Nephron progenitor cell (in vitro differentiated cells): Measurements from ENCODE around the gene GPR162.
"Not testable (repeated sequence)": the region's sequence is repeated elsewhere in the genome, so short reads cannot be mapped to it uniquely, and the experiment has no call there.

Experiments used
- DNase-seq: peaks from one replicate; pipeline ENCODE4 v3.0.0; 2021
- H3K27ac Mint-ChIP-seq: 2 replicates; pipeline ENCODE4 v1.8.0; 2021; ENCODE audit warnings: mild to moderate bottlenecking, moderate library complexity, mixed read lengths
- H3K27me3 Mint-ChIP-seq: 2 replicates; pipeline ENCODE4 v1.8.0; 2021; ENCODE audit warnings: mild to moderate bottlenecking, low read depth, mixed read lengths; ENCODE audit not compliant: poor library complexity
- H3K36me3 Mint-ChIP-seq: 2 replicates; pipeline ENCODE4 v1.8.0; 2021; ENCODE audit warnings: low read depth, mixed read lengths
- H3K4me1 Mint-ChIP-seq: 2 replicates; pipeline ENCODE4 v1.8.0; 2021; ENCODE audit warnings: mixed read lengths
- H3K4me3 Mint-ChIP-seq: 2 replicates; pipeline ENCODE4 v1.8.0; 2021; ENCODE audit warnings: mild to moderate bottlenecking, moderate library complexity, mixed read lengths
- H3K9me3 Mint-ChIP-seq: 2 replicates; pipeline ENCODE4 v1.8.0; 2021; ENCODE audit warnings: mild to moderate bottlenecking, moderate library complexity, mixed read lengths
- CTCF ChIP-seq: fragments of 200-600 bp; sonication (generic); IDR thresholded peaks from 2 replicates; pipeline ENCODE4 v1.5.0; 2021; ENCODE audit warnings: antibody characterized with exemption

The GPR162 gene

GRCh38 chr12:6866920-6867412 lies 45.3 kb downstream of the GPR162 start:
- no peak for DNase-seq
- H3K27me3 Mint-ChIP-seq: peaks cover 4% of the 10 kb centered on the region
- H3K27ac Mint-ChIP-seq: no peak overlapping the region
- H3K4me1 Mint-ChIP-seq: peaks cover 53% of the 10 kb centered on the region
- peak overlapping the region; percentile 88 for H3K4me3 Mint-ChIP-seq
- H3K36me3 Mint-ChIP-seq: peaks cover 62% of the 10 kb centered on the region
- no peaks in the 10 kb centered on the region for H3K9me3 Mint-ChIP-seq
- no peak for TF ChIP-seq CTCF

- no peaks in the 10 kb centered on the region for H3K9me3 Mint-ChIP-seq
- peaks cover 57% of the 10 kb centered on the region for H3K36me3 Mint-ChIP-seq
- DNase-seq: peak; percentile 91
- H3K4me1 Mint-ChIP-seq: peaks cover 58% of the 10 kb centered on the region
- peaks cover 4% of the 10 kb centered on the region for H3K27me3 Mint-ChIP-seq
- TF ChIP-seq CTCF: no peak
- peak within 1 kb of the TSS; percentile 94 for H3K4me3 Mint-ChIP-seq
- H3K27ac Mint-ChIP-seq: peak within 1 kb of the TSS; percentile 93
Measured at GRCh38 chr12:6867413-6868210, 46.0 kb downstream of the GPR162 start, which contains the start of gene TPI1. TPI1 (plus strand) TSS chr12:6867531; CDS start chr12:6867567, 36 bp downstream.

- no peak for TF ChIP-seq CTCF
- H3K27me3 Mint-ChIP-seq: peaks cover 4% of the 10 kb centered on the region
- DNase-seq: no peak
- peak overlapping the region; percentile 93 for H3K27ac Mint-ChIP-seq
- H3K36me3 Mint-ChIP-seq: peaks cover 52% of the 10 kb centered on the region
- peaks cover 58% of the 10 kb centered on the region for H3K4me1 Mint-ChIP-seq
- H3K4me3 Mint-ChIP-seq: peak overlapping the region; percentile 94
- no peaks in the 10 kb centered on the region for H3K9me3 Mint-ChIP-seq
Measured at GRCh38 chr12:6868211-6869048, 46.8 kb downstream of the GPR162 start.

- peak overlapping the region; percentile 93 for H3K27ac Mint-ChIP-seq
- peaks cover 45% of the 10 kb centered on the region for H3K36me3 Mint-ChIP-seq
- no peaks in the 10 kb centered on the region for H3K9me3 Mint-ChIP-seq
- peak; percentile 91 for DNase-seq
- peak overlapping the region; percentile 94 for H3K4me3 Mint-ChIP-seq
- peaks cover 63% of the 10 kb centered on the region for H3K4me1 Mint-ChIP-seq
- H3K27me3 Mint-ChIP-seq: peaks cover 4% of the 10 kb centered on the region
- TF ChIP-seq CTCF: peak; percentile 94
Measured at GRCh38 chr12:6869049-6870021, 47.7 kb downstream of the GPR162 start.

- not testable (repeated sequence) for H3K9me3 Mint-ChIP-seq, DNase-seq, H3K27me3 Mint-ChIP-seq
- peaks cover 36% of the 10 kb centered on the region for H3K36me3 Mint-ChIP-seq
- H3K4me1 Mint-ChIP-seq: peaks cover 60% of the 10 kb centered on the region
- peak overlapping the region; percentile 67 for H3K27ac Mint-ChIP-seq
- H3K4me3 Mint-ChIP-seq: peak overlapping the region; percentile 94
Measured at GRCh38 chr12:6870304-6870703, 48.7 kb downstream of the GPR162 start.
